ENCODE measurements around the gene ZC3H12A.
A peak's percentile ranks its signal among the peaks of the same experiment; 100 is the strongest.

ZC3H12A gene

GRCh38 chr1:37478890-37479254, 4.5 kb downstream of the ZC3H12A start:
- no peak for DNase-seq (ENCODE audit: low spot score)

- peak; percentile 97 for DNase-seq (ENCODE audit: low spot score)
Measured at GRCh38 chr1:37479255-37480124, 5.1 kb downstream of the ZC3H12A start.

GRCh38 chr1:37480125-37480466, 5.7 kb downstream of the ZC3H12A start:
- no peak for DNase-seq (ENCODE audit: low spot score)

GRCh38 chr1:37480581-37481288, 6.4 kb downstream of the ZC3H12A start:
- DNase-seq (ENCODE audit: low spot score), result no peak

GRCh38 chr1:37481289-37482003, 7.1 kb downstream of the ZC3H12A start:
- DNase-seq (ENCODE audit: low spot score), result no peak

- DNase-seq (ENCODE audit: low spot score), result no peak
Measured at GRCh38 chr1:37482004-37482785, 7.8 kb downstream of the ZC3H12A start.

- DNase-seq (ENCODE audit: low spot score), result no peak
Measured at GRCh38 chr1:37482796-37483744, 8.7 kb downstream of the ZC3H12A start.

GRCh38 chr1:37483785-37484184, 9.4 kb downstream of the ZC3H12A start:
- DNase-seq (ENCODE audit: low spot score), result no peak

- DNase-seq (ENCODE audit: low spot score), result no peak
Measured at GRCh38 chr1:37484325-37485051, 10.1 kb downstream of the ZC3H12A start.

GRCh38 chr1:37485902-37486679, 11.7 kb downstream of the ZC3H12A start:
- DNase-seq (ENCODE audit: low spot score), result no peak

- peak; percentile 81 for DNase-seq (ENCODE audit: low spot score)
Measured at GRCh38 chr1:37486680-37487618, 12.6 kb downstream of the ZC3H12A start.

- DNase-seq (ENCODE audit: low spot score), result no peak
Measured at GRCh38 chr1:37487619-37487984, 13.2 kb downstream of the ZC3H12A start.

- no peak for DNase-seq (ENCODE audit: low spot score)
Measured at GRCh38 chr1:37493336-37494098, 19.1 kb downstream of the ZC3H12A start.

- DNase-seq (ENCODE audit: low spot score), result no peak
Measured at GRCh38 chr1:37495875-37496274, 21.5 kb downstream of the ZC3H12A start.

GRCh38 chr1:37497832-37498231, 23.5 kb downstream of the ZC3H12A start:
- DNase-seq (ENCODE audit: low spot score), result no peak

GRCh38 chr1:37498872-37499617, 24.7 kb downstream of the ZC3H12A start:
- no peak for DNase-seq (ENCODE audit: low spot score)

GRCh38 chr1:37501661-37502060, 27.3 kb downstream of the ZC3H12A start:
- DNase-seq (ENCODE audit: low spot score), result no peak
